Right hindlimb (tissue), 1 donor: ENCODE data around the gene JMJD4.

ENCODE experiments used
- DNase-seq: peaks from one replicate; pipeline ENCODE4 v3.0.0-alpha.2; 2018

The JMJD4 gene

GRCh38 chr1:227768125-227768439 is 33.0 kb upstream of the JMJD4 start:
- DNase-seq: no peak

GRCh38 chr1:227767401-227768124 is 32.5 kb upstream of the JMJD4 start:
- no peak for DNase-seq

GRCh38 chr1:227766653-227767277 is 31.7 kb upstream of the JMJD4 start:
- DNase-seq: no peak

- DNase-seq: no peak
Observed at GRCh38 chr1:227766015-227766634, 31.0 kb upstream of the JMJD4 start.

GRCh38 chr1:227765261-227766014 is 30.3 kb upstream of the JMJD4 start:
- no peak for DNase-seq

GRCh38 chr1:227764019-227764391 is 28.9 kb upstream of the JMJD4 start:
- no peak for DNase-seq

- DNase-seq: no peak
Observed at GRCh38 chr1:227763246-227764018, 28.3 kb upstream of the JMJD4 start.

- peak; percentile 90 for DNase-seq
Observed at GRCh38 chr1:227762231-227762911, 27.3 kb upstream of the JMJD4 start.

- no peak for DNase-seq
Observed at GRCh38 chr1:227761621-227762230, 26.6 kb upstream of the JMJD4 start.

- no peak for DNase-seq
Observed at GRCh38 chr1:227760377-227760776, 25.3 kb upstream of the JMJD4 start.

GRCh38 chr1:227759341-227760300 is 24.5 kb upstream of the JMJD4 start:
- DNase-seq: peak; percentile 84

- no peak for DNase-seq
Observed at GRCh38 chr1:227758366-227758765, 23.3 kb upstream of the JMJD4 start.

GRCh38 chr1:227757781-227758180 is 22.7 kb upstream of the JMJD4 start:
- no peak for DNase-seq

- DNase-seq: no peak
Observed at GRCh38 chr1:227756172-227756959, 21.3 kb upstream of the JMJD4 start.

GRCh38 chr1:227754958-227755357 is 19.9 kb upstream of the JMJD4 start:
- no peak for DNase-seq

GRCh38 chr1:227753999-227754711 is 19.1 kb upstream of the JMJD4 start:
- peak; percentile 67 for DNase-seq

- DNase-seq: no peak
Observed at GRCh38 chr1:227749916-227750710, 15.0 kb upstream of the JMJD4 start.

GRCh38 chr1:227749225-227749624 is 14.1 kb upstream of the JMJD4 start:
- no peak for DNase-seq
